BJ (cell line): ENCODE measurements around the gene PRXL2B. TPM values are rescaled to one million over a fixed set of nuclear protein-coding genes. Genes with fewer than 3 reads are reported as not detected.
A peak's percentile ranks its signal among the peaks of the same experiment; 100 is the strongest.

ENCODE experiments used
- CTCF ChIA-PET: fragments of 350-600 bp; formaldehyde crosslinking; extraction: SDS; loops from one replicate; lab custom pipeline; 2021; ENCODE audit warnings: antibody characterized with exemption, inconsistent platforms; lab: Yijun Ruan, JAX
- POLR2A ChIA-PET: fragments of 300-600 bp; sonication (Branson Sonifier 250); formaldehyde crosslinking; extraction: SDS; loops from one replicate; lab custom pipeline; 2021; ENCODE audit warnings: antibody characterized with exemption; lab: Charles Lee
- DNase-seq: peaks from one replicate; pipeline ENCODE4 v3.0.0-alpha.2; 2011; ENCODE audit warnings: low read depth
- H3K27me3 ChIP-seq: 2 replicates; pipeline ENCODE4 v1.6.0; 2011; ENCODE audit warnings: low read length; ENCODE audit not compliant: control insufficient read depth, insufficient read depth
- H3K36me3 ChIP-seq: 2 replicates; pipeline ENCODE4 v1.5.1; 2011; ENCODE audit warnings: low read length; ENCODE audit not compliant: control insufficient read depth, insufficient read depth
- H3K4me3 ChIP-seq: 2 replicates; pipeline ENCODE4 v1.5.1; 2011; ENCODE audit warnings: low read depth, mild to moderate bottlenecking, control low read depth, low read length
- polyA plus RNA-seq: library from polyadenylated mRNA; depleted of rRNA; stranded (reverse); fragments of >200 nt; gene quantifications from 2 replicates; pipeline ENCODE4 v1.2.3, GENCODE V29; 2011
- TF ChIP-seq, protein P1 (sequence below): IDR thresholded peaks from 2 replicates; pipeline ENCODE4 v1.5.1; 2011; ENCODE audit warnings: low read depth, mild to moderate bottlenecking, control low read depth, inconsistent platforms, low read length, moderate library complexity; ENCODE audit not compliant: insufficient read depth

Gene PRXL2B
- polyA plus RNA-seq, 1 experiment: 16.1 TPM

DNA sequence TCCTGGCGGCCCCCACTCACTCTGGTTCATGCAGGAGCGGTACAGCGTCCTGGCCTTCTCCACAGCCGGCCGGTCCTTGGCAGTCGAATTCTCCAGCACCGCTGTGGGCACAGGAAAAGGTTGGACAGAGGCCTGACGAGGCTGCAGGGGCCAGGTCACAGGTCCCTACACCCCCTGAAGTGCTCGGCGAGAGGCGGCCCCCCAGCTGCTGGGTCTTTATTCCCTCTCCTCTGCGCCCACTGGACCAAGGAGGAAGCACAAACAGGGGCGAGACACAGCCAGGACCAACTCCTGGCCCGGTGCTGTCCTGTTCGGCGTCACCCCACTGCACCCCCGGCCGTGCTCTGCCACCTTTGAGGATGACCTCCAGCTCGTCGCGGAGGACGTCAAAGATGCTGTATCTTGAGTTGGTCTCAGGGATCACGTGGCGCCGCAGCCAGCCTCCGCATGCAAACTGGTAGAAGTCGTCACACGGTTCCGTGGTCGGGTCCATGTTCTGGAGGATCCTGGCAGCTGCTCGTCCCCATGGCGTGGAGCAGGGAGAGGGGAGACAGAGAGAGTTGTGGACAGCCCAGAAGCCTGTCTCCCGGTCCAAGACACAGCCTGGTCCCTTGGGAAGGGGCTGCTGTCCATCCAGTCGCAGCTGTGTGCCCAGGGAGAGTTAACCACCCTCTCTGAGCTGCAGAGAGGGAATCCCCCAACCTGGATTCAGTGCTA lies 22.9 kb downstream of the PRXL2B start:
- POLR2A ChIA-PET: no interaction called here
- DNase-seq: no peak
- no peaks in the 10 kb centered on the region for H3K36me3 ChIP-seq
- no peak overlapping the region for H3K4me3 ChIP-seq
- CTCF ChIA-PET: no interaction called here
- H3K27me3 ChIP-seq: no peaks in the 10 kb centered on the region
- TF ChIP-seq, protein P1, sequence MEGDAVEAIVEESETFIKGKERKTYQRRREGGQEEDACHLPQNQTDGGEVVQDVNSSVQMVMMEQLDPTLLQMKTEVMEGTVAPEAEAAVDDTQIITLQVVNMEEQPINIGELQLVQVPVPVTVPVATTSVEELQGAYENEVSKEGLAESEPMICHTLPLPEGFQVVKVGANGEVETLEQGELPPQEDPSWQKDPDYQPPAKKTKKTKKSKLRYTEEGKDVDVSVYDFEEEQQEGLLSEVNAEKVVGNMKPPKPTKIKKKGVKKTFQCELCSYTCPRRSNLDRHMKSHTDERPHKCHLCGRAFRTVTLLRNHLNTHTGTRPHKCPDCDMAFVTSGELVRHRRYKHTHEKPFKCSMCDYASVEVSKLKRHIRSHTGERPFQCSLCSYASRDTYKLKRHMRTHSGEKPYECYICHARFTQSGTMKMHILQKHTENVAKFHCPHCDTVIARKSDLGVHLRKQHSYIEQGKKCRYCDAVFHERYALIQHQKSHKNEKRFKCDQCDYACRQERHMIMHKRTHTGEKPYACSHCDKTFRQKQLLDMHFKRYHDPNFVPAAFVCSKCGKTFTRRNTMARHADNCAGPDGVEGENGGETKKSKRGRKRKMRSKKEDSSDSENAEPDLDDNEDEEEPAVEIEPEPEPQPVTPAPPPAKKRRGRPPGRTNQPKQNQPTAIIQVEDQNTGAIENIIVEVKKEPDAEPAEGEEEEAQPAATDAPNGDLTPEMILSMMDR: no peak

DNA sequence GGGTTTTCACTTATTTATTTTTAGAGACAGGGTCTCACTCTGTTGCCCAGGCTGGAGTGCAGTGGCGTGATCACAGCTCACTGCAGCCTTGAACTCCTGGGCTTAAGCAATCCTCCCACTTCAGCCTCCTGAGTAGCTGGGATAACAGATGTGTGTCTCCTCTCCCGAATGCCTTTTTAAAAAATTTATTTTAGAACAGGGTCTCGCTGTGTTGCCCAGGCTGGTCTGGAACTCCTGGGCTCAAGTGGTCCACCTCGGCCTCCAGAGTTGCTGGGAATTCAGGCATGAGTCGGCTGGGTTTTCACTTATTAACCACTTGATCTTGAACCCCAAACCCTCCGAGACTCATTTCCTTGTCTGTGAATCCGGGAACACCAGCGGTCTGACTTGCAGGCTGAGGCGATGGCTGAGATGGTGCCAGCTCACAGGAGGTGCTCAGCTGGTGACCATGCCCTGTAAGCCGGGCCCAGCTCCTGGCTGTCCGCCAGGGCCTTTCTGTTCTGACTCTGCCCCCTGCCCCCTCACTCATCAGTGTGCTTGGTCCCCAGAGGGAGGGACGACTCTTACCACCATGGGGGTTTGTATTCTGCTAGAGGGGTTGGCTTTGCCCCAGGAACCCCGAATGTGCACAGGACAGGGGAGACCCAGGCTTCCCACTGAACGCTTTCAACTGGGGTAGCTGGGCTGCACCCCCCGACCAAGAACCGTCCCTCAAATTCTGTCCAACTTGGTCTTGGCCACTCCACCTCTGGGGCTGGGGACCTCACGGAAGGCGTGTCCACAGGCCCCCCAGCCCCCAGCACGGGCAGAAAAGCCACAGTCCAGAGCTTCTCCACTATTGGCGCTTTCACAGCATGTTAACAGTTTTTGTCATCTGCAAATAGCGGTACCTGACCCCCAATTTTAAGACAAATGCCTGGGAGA lies 23.7 kb downstream of the PRXL2B start:
- DNase-seq: no peak
- Histone ChIP-seq H3K27me3 (no peaks in the 10 kb centered on the region), H3K36me3 (no peaks in the 10 kb centered on the region), H3K4me3 (no peak overlapping the region)
- CTCF ChIA-PET: no interaction called here
- POLR2A ChIA-PET: no interaction called here
- TF ChIP-seq, protein P1: no peak

DNA sequence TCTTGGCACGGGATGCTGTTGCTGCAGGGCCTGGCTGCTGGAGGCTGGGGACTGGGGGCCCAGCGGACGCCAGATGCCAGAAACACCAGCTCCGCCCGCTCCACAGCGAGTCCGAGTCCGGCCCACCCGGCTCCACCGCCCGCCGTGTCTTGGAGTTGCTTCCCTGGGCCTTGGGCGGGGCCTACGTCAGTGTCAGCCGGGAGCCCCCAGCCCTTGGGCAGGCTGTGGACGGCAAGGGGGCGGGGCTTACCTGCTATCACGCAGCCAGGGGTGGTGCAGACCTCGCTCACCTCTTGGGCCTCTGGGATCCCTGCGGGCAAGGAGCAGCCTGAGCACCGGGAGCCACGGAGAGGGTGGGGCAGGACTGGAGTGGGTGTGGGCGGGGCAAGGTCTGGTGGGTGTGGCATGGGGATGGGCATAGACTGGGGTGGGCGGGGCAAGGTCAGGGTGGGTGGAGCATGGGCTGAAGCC lies 24.5 kb downstream of the PRXL2B start:
- ChIA-PET CTCF (no interaction called here), POLR2A (no interaction called here)
- DNase-seq: no peak

DNA sequence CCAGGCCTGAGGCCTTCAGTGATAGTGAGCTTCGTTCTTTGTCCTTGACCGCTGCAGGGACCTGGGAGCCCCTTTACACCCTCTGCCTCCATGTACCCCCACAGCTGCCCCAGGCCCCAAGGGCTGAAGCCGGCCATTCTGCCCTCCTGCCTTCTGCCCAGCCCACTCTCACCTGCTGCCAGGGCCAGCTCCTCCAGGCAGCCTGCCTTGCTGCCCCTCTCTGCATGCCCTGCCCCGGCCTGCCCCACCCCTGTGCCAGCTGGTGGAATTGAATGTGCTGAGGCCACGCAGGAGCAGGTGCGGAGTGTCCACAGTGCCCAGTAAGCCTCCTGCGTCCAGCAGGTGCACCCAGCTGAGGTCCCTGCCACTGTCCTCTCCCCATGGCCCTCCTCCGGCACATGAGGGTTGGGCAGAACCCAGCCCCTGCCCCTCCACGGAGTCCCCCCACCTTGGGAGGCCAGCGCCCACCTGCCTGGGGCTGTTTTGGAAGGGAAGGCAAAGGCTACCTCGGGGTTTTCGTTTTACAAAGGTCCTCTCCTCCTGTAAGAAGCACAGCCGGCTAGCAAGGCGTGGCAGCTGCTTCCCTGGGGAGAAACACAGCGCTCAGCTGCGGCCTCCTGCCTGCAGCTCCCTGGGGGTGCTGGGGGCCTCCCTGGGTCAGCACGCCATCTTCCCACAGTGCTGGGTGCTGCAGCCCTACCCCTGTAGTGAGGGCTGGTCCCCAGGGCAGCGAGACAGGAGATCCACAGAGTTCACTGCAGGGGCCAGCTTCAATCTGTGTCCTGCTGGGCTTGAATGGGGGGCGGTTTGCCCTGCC lies 25.3 kb downstream of the PRXL2B start:
- no peak for DNase-seq
- POLR2A ChIA-PET: no interaction called here
- Histone ChIP-seq H3K4me3 (no peak overlapping the region), H3K27me3 (no peaks in the 10 kb centered on the region), H3K36me3 (no peaks in the 10 kb centered on the region)
- CTCF ChIA-PET: no interaction called here
- TF ChIP-seq, protein P1: no peak

More for the DNA sequence above, 24.5 kb downstream of the PRXL2B start:
- no peaks in the 10 kb centered on the region for H3K36me3 ChIP-seq
- no peaks in the 10 kb centered on the region for H3K27me3 ChIP-seq
- 0 out of 2 replicates have a peak overlapping the region, but pooled peaks have one; percentile 11 for H3K4me3 ChIP-seq
- TF ChIP-seq, protein P1: no peak
